HEK293 (cell line): ENCODE data around the gene MYO1E.
A peak's percentile ranks its signal among the peaks of the same experiment; 100 is the strongest.

Experiments
- CTCF ChIA-PET: fragments of 350-600 bp; formaldehyde crosslinking; extraction: SDS; loops from one replicate; lab custom pipeline; 2021; ENCODE audit warnings: antibody characterized with exemption; lab: Yijun Ruan, JAX
- POLR2A ChIA-PET: fragments of 300-600 bp; formaldehyde crosslinking; extraction: SDS; loops from one replicate; lab custom pipeline; 2020; ENCODE audit warnings: antibody characterized with exemption, inconsistent platforms; lab: Yijun Ruan, JAX
- H3K27ac ChIP-seq: fragments of 200-500 bp; sonication (Bioruptor generic); 2 replicates; pipeline ENCODE4 v1.5.1; 2014; ENCODE audit warnings: low read depth, low read length, control low read depth, inconsistent platforms; ENCODE audit errors: extremely low read depth
- H3K36me3 ChIP-seq, 2 experiments: fragments of 200-500 bp in 1 of 2; sonication (Bioruptor generic) in 1 of 2; 1 replicate in 1 of 2; 2 replicates in 1 of 2; pipeline ENCODE4 v1.5.1; 2014 to 2017; ENCODE audit warnings: inconsistent platforms in 2 of 2, low read length in 2 of 2; ENCODE audit not compliant: control insufficient read depth in 2 of 2, insufficient read depth in 1 of 2
- H3K4me1 ChIP-seq: fragments of 200-500 bp; sonication (Bioruptor generic); 2 replicates; pipeline ENCODE4 v1.5.1; 2014; ENCODE audit warnings: mild to moderate bottlenecking, low read length, inconsistent platforms; ENCODE audit not compliant: control insufficient read depth, insufficient read depth
- H3K4me3 ChIP-seq: 2 replicates; pipeline ENCODE4 v1.5.1; 2011; ENCODE audit warnings: low read depth, mild to moderate bottlenecking, control low read depth, low read length, moderate library complexity
- H3K9me3 ChIP-seq: fragments of 200-500 bp; sonication (Bioruptor generic); 2 replicates; pipeline ENCODE4 v1.5.1; 2014; ENCODE audit warnings: low read depth, low read length, inconsistent platforms; ENCODE audit not compliant: control insufficient read depth, insufficient read depth
- KLF8 ChIP-seq: fragments of 450-650 bp; formaldehyde crosslinking; IDR thresholded peaks from 2 replicates; pipeline ENCODE4 v1.5.1; 2016; ENCODE audit warnings: missing biosample characterization, missing genetic modification characterization
- MYNN ChIP-seq: fragments of 450-650 bp; formaldehyde crosslinking; IDR thresholded peaks from 2 replicates; pipeline ENCODE4 v1.5.1; 2016; ENCODE audit warnings: missing biosample characterization, missing genetic modification characterization, borderline replicate concordance
- MZF1 ChIP-seq: fragments of 450-650 bp; formaldehyde crosslinking; IDR thresholded peaks from 2 replicates; pipeline ENCODE4 v1.5.1; 2017; ENCODE audit warnings: missing biosample characterization, missing genetic modification characterization, borderline replicate concordance
- PRDM1 ChIP-seq: fragments of 450-650 bp; formaldehyde crosslinking; IDR thresholded peaks from 2 replicates; pipeline ENCODE4; 2016; ENCODE audit warnings: missing biosample characterization, missing genetic modification characterization
- SP7 ChIP-seq: fragments of 450-650 bp; formaldehyde crosslinking; IDR thresholded peaks from 2 replicates; pipeline ENCODE4 v1.5.1; 2016; ENCODE audit warnings: missing biosample characterization, missing genetic modification characterization
- TCF7L2 ChIP-seq: IDR thresholded peaks from 2 replicates; pipeline ENCODE4 v1.6.1; 2011; ENCODE audit warnings: low read depth, mild to moderate bottlenecking, inconsistent platforms, low read length, moderate library complexity, borderline replicate concordance
- ZEB2 ChIP-seq: fragments of 450-650 bp; formaldehyde crosslinking; IDR thresholded peaks from 2 replicates; pipeline ENCODE4 v1.5.1; 2016; ENCODE audit warnings: missing biosample characterization, missing genetic modification characterization
- ZFP69B ChIP-seq: fragments of 450-650 bp; formaldehyde crosslinking; IDR thresholded peaks from 2 replicates; pipeline ENCODE4 v1.5.1; 2016; ENCODE audit warnings: missing biosample characterization, missing genetic modification characterization
- ZNF335 ChIP-seq: fragments of 450-650 bp; formaldehyde crosslinking; conservative IDR thresholded peaks from 2 replicates; pipeline ENCODE4 v1.5.1; 2016; ENCODE audit warnings: missing biosample characterization, missing genetic modification characterization
- ZNF48 ChIP-seq: fragments of 450-650 bp; formaldehyde crosslinking; IDR thresholded peaks from 2 replicates; pipeline ENCODE4 v1.5.1; 2016; ENCODE audit warnings: missing biosample characterization, missing genetic modification characterization
- ZNF600 ChIP-seq: fragments of 450-650 bp; formaldehyde crosslinking; IDR thresholded peaks from 2 replicates; pipeline ENCODE4 v1.5.1; 2016; ENCODE audit warnings: missing biosample characterization, missing genetic modification characterization
- ZNF623 ChIP-seq: fragments of 450-650 bp; formaldehyde crosslinking; IDR thresholded peaks from 2 replicates; pipeline ENCODE4 v1.5.1; 2016; ENCODE audit warnings: missing biosample characterization, missing genetic modification characterization
- ZNF629 ChIP-seq: fragments of 450-650 bp; formaldehyde crosslinking; IDR thresholded peaks from 2 replicates; pipeline ENCODE4 v1.5.1; 2017; ENCODE audit warnings: missing biosample characterization, missing genetic modification characterization
- ZNF76 ChIP-seq: fragments of 450-650 bp; formaldehyde crosslinking; IDR thresholded peaks from 2 replicates; pipeline ENCODE4; 2016; ENCODE audit warnings: low read depth, missing biosample characterization, missing genetic modification characterization, borderline replicate concordance
- ZSCAN23 ChIP-seq: fragments of 450-650 bp; formaldehyde crosslinking; IDR thresholded peaks from 2 replicates; pipeline ENCODE4 v1.5.1; 2016; ENCODE audit warnings: missing biosample characterization, missing genetic modification characterization
- TF ChIP-seq, protein P1 (sequence below): fragments of 450-650 bp; formaldehyde crosslinking; conservative IDR thresholded peaks from 2 replicates; pipeline ENCODE4 v1.5.1; 2016; ENCODE audit warnings: low read depth, missing biosample characterization, missing genetic modification characterization
- TF ChIP-seq, protein P2 (sequence below): fragments of 450-650 bp; formaldehyde crosslinking; IDR thresholded peaks from 2 replicates; pipeline ENCODE4 v1.5.1; 2016; ENCODE audit warnings: missing biosample characterization, missing genetic modification characterization
- TF ChIP-seq, protein P3 (sequence below): fragments of 450-650 bp; formaldehyde crosslinking; IDR thresholded peaks from 2 replicates; pipeline ENCODE4 v1.5.1; 2016; ENCODE audit warnings: missing biosample characterization, missing genetic modification characterization
- TF ChIP-seq, protein P4 (sequence below): fragments of 450-650 bp; formaldehyde crosslinking; IDR thresholded peaks from 2 replicates; pipeline ENCODE4 v1.5.1; 2016; ENCODE audit warnings: missing biosample characterization, missing genetic modification characterization
- TF ChIP-seq, protein P5 (sequence below): fragments of 450-650 bp; formaldehyde crosslinking; IDR thresholded peaks from 2 replicates; pipeline ENCODE4 v1.5.1; 2016; ENCODE audit warnings: missing biosample characterization, missing genetic modification characterization
- TF ChIP-seq, protein P6 (sequence below): fragments of 450-650 bp; formaldehyde crosslinking; IDR thresholded peaks from 2 replicates; pipeline ENCODE4 v1.5.1; 2017; ENCODE audit warnings: missing biosample characterization, missing genetic modification characterization

MYO1E gene

DNA sequence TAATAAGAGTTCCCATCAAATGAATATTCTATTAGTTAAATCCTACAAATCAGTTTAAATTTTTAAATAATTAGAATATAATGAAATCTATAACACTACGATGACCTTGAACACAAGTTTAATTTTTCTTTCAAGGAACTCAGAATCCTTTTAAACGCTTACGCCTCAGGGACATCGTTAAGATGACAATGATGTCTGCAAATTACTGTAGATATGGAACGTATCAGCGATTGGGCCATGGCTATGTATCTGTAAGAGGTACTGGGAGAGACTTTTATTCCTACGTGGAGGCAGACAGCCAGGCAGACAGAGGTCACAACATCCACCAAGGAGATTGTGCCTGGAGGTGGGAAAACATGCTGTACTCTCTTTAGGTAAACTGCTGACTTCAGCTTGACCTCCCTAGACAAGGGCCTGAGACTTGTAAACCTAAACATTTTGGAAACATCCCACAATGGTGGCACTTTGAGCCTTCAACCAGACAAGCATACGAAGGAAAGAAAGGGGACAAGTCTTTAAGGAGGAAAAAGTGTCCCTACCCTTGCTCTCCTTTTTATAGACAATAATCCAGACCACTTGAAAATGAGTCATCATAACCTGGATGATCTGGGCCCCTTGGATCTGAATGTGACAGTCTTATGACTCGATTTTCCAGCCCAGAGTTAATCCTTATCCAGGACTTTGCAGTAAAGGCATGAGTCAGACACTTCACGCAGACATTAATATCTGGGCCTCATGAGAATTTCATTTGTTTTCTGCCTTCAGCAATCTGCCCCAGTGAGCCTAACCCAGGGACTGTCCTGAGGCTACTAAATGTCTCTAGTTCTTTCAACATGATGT lies 172.8 kb downstream of the MYO1E start:
- Histone ChIP-seq H3K4me3 (no peak overlapping the region), H3K36me3 (peaks cover 4 to 18% of the 10 kb centered on the region in 2 experiments; a peak in 2 of 3 replicates)
- POLR2A ChIA-PET = no interaction called here
- peak; percentile 68; the same call in 1 of the 2 replicates for TF ChIP-seq ZSCAN23 (tag by site-specific recombination)
- peak; percentile 14; the same call in 1 of the 2 replicates for TF ChIP-seq ZNF335 (tag by site-specific recombination)
- TF ChIP-seq, protein P1, sequence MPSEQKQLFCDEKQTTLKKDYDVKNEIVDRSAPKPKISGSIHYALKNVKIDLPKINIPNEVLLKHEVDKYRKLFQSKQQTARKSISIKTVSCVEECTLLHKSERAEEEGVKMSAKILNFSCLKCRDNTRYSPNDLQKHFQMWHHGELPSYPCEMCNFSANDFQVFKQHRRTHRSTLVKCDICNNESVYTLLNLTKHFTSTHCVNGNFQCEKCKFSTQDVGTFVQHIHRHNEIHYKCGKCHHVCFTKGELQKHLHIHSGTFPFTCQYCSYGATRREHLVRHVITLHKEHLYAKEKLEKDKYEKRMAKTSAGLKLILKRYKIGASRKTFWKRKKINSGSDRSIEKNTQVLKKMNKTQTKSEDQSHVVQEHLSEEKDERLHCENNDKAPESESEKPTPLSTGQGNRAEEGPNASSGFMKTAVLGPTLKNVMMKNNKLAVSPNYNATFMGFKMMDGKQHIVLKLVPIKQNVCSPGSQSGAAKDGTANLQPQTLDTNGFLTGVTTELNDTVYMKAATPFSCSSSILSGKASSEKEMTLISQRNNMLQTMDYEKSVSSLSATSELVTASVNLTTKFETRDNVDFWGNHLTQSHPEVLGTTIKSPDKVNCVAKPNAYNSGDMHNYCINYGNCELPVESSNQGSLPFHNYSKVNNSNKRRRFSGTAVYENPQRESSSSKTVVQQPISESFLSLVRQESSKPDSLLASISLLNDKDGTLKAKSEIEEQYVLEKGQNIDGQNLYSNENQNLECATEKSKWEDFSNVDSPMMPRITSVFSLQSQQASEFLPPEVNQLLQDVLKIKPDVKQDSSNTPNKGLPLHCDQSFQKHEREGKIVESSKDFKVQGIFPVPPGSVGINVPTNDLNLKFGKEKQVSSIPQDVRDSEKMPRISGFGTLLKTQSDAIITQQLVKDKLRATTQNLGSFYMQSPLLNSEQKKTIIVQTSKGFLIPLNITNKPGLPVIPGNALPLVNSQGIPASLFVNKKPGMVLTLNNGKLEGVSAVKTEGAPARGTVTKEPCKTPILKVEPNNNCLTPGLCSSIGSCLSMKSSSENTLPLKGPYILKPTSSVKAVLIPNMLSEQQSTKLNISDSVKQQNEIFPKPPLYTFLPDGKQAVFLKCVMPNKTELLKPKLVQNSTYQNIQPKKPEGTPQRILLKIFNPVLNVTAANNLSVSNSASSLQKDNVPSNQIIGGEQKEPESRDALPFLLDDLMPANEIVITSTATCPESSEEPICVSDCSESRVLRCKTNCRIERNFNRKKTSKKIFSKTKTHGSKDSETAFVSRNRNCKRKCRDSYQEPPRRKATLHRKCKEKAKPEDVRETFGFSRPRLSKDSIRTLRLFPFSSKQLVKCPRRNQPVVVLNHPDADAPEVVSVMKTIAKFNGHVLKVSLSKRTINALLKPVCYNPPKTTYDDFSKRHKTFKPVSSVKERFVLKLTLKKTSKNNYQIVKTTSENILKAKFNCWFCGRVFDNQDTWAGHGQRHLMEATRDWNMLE (tag by site-specific recombination) = 0 out of 2 replicates have a peak, but pooled peaks have one; percentile 22
- TF ChIP-seq, protein P2, sequence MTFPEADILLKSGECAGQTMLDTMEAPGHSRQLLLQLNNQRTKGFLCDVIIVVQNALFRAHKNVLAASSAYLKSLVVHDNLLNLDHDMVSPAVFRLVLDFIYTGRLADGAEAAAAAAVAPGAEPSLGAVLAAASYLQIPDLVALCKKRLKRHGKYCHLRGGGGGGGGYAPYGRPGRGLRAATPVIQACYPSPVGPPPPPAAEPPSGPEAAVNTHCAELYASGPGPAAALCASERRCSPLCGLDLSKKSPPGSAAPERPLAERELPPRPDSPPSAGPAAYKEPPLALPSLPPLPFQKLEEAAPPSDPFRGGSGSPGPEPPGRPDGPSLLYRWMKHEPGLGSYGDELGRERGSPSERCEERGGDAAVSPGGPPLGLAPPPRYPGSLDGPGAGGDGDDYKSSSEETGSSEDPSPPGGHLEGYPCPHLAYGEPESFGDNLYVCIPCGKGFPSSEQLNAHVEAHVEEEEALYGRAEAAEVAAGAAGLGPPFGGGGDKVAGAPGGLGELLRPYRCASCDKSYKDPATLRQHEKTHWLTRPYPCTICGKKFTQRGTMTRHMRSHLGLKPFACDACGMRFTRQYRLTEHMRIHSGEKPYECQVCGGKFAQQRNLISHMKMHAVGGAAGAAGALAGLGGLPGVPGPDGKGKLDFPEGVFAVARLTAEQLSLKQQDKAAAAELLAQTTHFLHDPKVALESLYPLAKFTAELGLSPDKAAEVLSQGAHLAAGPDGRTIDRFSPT = 0 out of 2 replicates have a peak, but pooled peaks have one; percentile 23
- TF ChIP-seq ZNF48 (tag by site-specific recombination) = no peak
- TF ChIP-seq, protein P3, sequence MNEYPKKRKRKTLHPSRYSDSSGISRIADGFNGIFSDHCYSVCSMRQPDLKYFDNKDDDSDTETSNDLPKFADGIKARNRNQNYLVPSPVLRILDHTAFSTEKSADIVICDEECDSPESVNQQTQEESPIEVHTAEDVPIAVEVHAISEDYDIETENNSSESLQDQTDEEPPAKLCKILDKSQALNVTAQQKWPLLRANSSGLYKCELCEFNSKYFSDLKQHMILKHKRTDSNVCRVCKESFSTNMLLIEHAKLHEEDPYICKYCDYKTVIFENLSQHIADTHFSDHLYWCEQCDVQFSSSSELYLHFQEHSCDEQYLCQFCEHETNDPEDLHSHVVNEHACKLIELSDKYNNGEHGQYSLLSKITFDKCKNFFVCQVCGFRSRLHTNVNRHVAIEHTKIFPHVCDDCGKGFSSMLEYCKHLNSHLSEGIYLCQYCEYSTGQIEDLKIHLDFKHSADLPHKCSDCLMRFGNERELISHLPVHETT (tag by site-specific recombination) = peak; percentile 63; the same call in 1 of the 2 replicates
- peak; percentile 65; the same call in 1 of the 2 replicates for TF ChIP-seq ZEB2
- TF ChIP-seq ZNF600 (tag by site-specific recombination) = peak; percentile 86
- TF ChIP-seq, protein P4, sequence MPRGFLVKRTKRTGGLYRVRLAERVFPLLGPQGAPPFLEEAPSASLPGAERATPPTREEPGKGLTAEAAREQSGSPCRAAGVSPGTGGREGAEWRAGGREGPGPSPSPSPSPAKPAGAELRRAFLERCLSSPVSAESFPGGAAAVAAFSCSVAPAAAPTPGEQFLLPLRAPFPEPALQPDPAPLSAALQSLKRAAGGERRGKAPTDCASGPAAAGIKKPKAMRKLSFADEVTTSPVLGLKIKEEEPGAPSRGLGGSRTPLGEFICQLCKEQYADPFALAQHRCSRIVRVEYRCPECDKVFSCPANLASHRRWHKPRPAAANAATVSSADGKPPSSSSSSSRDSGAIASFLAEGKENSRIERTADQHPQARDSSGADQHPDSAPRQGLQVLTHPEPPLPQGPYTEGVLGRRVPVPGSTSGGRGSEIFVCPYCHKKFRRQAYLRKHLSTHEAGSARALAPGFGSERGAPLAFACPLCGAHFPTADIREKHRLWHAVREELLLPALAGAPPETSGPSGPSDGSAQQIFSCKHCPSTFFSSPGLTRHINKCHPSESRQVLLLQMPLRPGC (tag by site-specific recombination) = peak; percentile 52; the same call in 1 of the 2 replicates
- TF ChIP-seq TCF7L2 = no peak
- TF ChIP-seq PRDM1 (tag by site-specific recombination) = peak; percentile 50; the same call in 1 of the 2 replicates
- no peak for TF ChIP-seq ZNF76 (tag by site-specific recombination)
- TF ChIP-seq, protein P5, sequence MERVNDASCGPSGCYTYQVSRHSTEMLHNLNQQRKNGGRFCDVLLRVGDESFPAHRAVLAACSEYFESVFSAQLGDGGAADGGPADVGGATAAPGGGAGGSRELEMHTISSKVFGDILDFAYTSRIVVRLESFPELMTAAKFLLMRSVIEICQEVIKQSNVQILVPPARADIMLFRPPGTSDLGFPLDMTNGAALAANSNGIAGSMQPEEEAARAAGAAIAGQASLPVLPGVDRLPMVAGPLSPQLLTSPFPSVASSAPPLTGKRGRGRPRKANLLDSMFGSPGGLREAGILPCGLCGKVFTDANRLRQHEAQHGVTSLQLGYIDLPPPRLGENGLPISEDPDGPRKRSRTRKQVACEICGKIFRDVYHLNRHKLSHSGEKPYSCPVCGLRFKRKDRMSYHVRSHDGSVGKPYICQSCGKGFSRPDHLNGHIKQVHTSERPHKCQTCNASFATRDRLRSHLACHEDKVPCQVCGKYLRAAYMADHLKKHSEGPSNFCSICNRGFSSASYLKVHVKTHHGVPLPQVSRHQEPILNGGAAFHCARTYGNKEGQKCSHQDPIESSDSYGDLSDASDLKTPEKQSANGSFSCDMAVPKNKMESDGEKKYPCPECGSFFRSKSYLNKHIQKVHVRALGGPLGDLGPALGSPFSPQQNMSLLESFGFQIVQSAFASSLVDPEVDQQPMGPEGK (tag by site-specific recombination) = peak; percentile 39; the same call in 1 of the 2 replicates
- peak; percentile 75; the same call in 1 of the 2 replicates for TF ChIP-seq ZNF629 (tag by site-specific recombination)
- TF ChIP-seq ZFP69B = peak; percentile 27; the same call in 1 of the 2 replicates
- peak; percentile 55; the same call in 1 of the 2 replicates for TF ChIP-seq MYNN (tag by site-specific recombination)
- TF ChIP-seq SP7 (tag by site-specific recombination) = peak; percentile 79
- 0 out of 2 replicates have a peak, but pooled peaks have one; percentile 11 for TF ChIP-seq ZNF623 (tag by site-specific recombination)
- peak; percentile 57 for TF ChIP-seq KLF8 (tag by site-specific recombination)
- TF ChIP-seq MZF1 = no peak
- TF ChIP-seq, protein P6, sequence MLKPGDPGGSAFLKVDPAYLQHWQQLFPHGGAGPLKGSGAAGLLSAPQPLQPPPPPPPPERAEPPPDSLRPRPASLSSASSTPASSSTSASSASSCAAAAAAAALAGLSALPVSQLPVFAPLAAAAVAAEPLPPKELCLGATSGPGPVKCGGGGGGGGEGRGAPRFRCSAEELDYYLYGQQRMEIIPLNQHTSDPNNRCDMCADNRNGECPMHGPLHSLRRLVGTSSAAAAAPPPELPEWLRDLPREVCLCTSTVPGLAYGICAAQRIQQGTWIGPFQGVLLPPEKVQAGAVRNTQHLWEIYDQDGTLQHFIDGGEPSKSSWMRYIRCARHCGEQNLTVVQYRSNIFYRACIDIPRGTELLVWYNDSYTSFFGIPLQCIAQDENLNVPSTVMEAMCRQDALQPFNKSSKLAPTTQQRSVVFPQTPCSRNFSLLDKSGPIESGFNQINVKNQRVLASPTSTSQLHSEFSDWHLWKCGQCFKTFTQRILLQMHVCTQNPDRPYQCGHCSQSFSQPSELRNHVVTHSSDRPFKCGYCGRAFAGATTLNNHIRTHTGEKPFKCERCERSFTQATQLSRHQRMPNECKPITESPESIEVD (tag by site-specific recombination) = peak; percentile 70

More for the DNA sequence above, 172.8 kb downstream of the MYO1E start:
- H3K4me1 ChIP-seq = peaks cover 7% of the 10 kb centered on the region
- peak overlapping the region; percentile 61 for H3K27ac ChIP-seq
- no peaks in the 10 kb centered on the region for H3K9me3 ChIP-seq
- CTCF ChIA-PET = interaction anchor here (0.6 to 0.7 kb wide), 2 partner anchors 15 to 158 kb away, joined by 3 read pairs; no protein-coding TSS in a partner anchor
